GM20431 (cell line): ENCODE results near the gene FAM219A.
"Not testable (repeated sequence)": the region's sequence is repeated elsewhere in the genome, so short reads cannot be mapped to it uniquely, and the experiment has no call there.

Experiments
- in situ Hi-C: fragments of 300-500 bp; cut with MseI, MboI; formaldehyde crosslinking; loops from one replicate; pipeline ENCODE4 v1.15.0; 2020; ENCODE audit warnings: low sequenced_read_pairs; ENCODE audit not compliant: unreplicated experiment

FAM219A gene

GRCh38 chr9:34367751-34368410 lies 90.5 kb downstream of the FAM219A start:
- in situ Hi-C loops, result not testable (repeated sequence)

- in situ Hi-C loops, result no loop called here
These were observed 92.0 kb downstream of the FAM219A start for GRCh38 chr9:34366365-34366764.

GRCh38 chr9:34365282-34365681 lies 93.1 kb downstream of the FAM219A start:
- in situ Hi-C loops, result no loop called here

GRCh38 chr9:34363619-34364351 lies 94.6 kb downstream of the FAM219A start:
- in situ Hi-C loops, result no loop called here

GRCh38 chr9:34362614-34363214 lies 95.7 kb downstream of the FAM219A start:
- in situ Hi-C loops, result no loop called here

GRCh38 chr9:34352957-34353356 lies 105.4 kb downstream of the FAM219A start:
- in situ Hi-C loops, result not testable (repeated sequence)

- in situ Hi-C loops, result not testable (repeated sequence)
These were observed 106.2 kb downstream of the FAM219A start for GRCh38 chr9:34352122-34352652.

- in situ Hi-C loops, result no loop called here
These were observed 109.0 kb downstream of the FAM219A start for GRCh38 chr9:34349324-34349723.
